Gastrocnemius medialis (tissue), 4 donors: ENCODE data around the gene LMO1. TPM values are rescaled to one million over a fixed set of nuclear protein-coding genes. Genes with fewer than 3 reads are reported as not detected.

Source experiments
- ATAC-seq, 2 donors: fragments of 150-250 bp; one replicate each; pipeline ENCODE4 v1.9.1; 2016
- DNase-seq, 2 donors: peaks; one replicate each; pipeline ENCODE4 v3.0.0-alpha.2; 2019
- H3K27ac ChIP-seq, 4 donors: fragments of 200-600 bp; sonication (generic); 1 replicate in 1 of 4; 2 replicates in 3 of 4; pipeline ENCODE4 v1.5.1; 2016 to 2018; ENCODE audit warnings: mild to moderate bottlenecking in 2 of 4, moderate library complexity in 1 of 4
- H3K27me3 ChIP-seq, 3 donors: fragments of 200-600 bp; sonication (generic) in 2 of 3; 1 replicate in 1 of 3; 2 replicates in 2 of 3; pipeline versions ENCODE4 v1.5.1 to v1.6.0; 2016 to 2019; ENCODE audit warnings: mild to moderate bottlenecking in 1 of 3, moderate library complexity in 1 of 3
- H3K36me3 ChIP-seq, 2 donors: fragments of 200-600 bp; sonication (generic) in 1 of 2; one replicate each; pipeline ENCODE4 v1.5.1; 2017 to 2018
- H3K4me1 ChIP-seq, 2 donors: fragments of 200-600 bp; sonication (generic) in 1 of 2; one replicate each; pipeline ENCODE4 v1.5.1; 2016 to 2017; ENCODE audit warnings: mild to moderate bottlenecking in 2 of 2
- H3K4me3 ChIP-seq, 4 donors: fragments of 200-600 bp; sonication (generic) in 3 of 4; 1 replicate in 1 of 4; 2 replicates in 3 of 4; pipeline ENCODE4 v1.5.1; 2016 to 2019; ENCODE audit warnings: mild to moderate bottlenecking in 2 of 4
- H3K9me3 ChIP-seq, 3 donors: fragments of 200-600 bp; sonication (generic) in 2 of 3; 1 replicate in 1 of 3; 2 replicates in 2 of 3; pipeline ENCODE4 v1.5.1; 2016 to 2019
- CTCF ChIP-seq, 5 experiments: fragments of 450-650 bp in 3 of 5; fragments of 200-600 bp in 2 of 5; sonication (generic) in 2 of 5; IDR thresholded peaks in 4 of 5; conservative IDR thresholded peaks in 1 of 5; 1 replicate in 4 of 5; 2 replicates in 1 of 5; pipeline ENCODE4 v1.5.1; 2016 to 2019; ENCODE audit warnings: antibody characterized with exemption in 5 of 5, mild to moderate bottlenecking in 3 of 5, moderate library complexity in 3 of 5
- POLR2A ChIP-seq, 2 donors: fragments of 450-650 bp; IDR thresholded peaks; one replicate each; pipeline ENCODE4 v1.6.1; 2017; ENCODE audit warnings: antibody characterized with exemption in 2 of 2, mild to moderate bottlenecking in 2 of 2, moderate library complexity in 2 of 2
- in situ Hi-C, 4 donors: fragments of 200-750 bp; cut with MboI; loops; one replicate each; pipeline versions ENCODE4 v1.15.0 to v1.8.0; 2017; ENCODE audit warnings: low sequenced_read_pairs in 4 of 4
- intact Hi-C: fragments of 100-400 bp; cut with DNase I; formaldehyde crosslinking; loops from one replicate; pipeline ENCODE4 v1.15.1; 2023; ENCODE audit warnings: low total_unique reads
- total RNA-seq, 4 donors: library from RNA; depleted of rRNA; stranded (reverse); fragments of >200 nt; gene quantifications; one replicate each; pipeline versions ENCODE4 v1.1.0 to v1.2.3, GENCODE V29; 2016

The LMO1 gene
- total RNA-seq, 4 donors from 2014 or later, result 2.2 to 7.0 (median 2.5) TPM

- TF ChIP-seq CTCF (IDR thresholded peaks at IDR 0.05 in 4 of 5, conservative IDR thresholded peaks at IDR 0.05 in 1 of 5) (no peak), POLR2A (IDR thresholded peaks at IDR 0.05) (no peak)
- intact Hi-C loops (no loop called here), in situ Hi-C loops (no loop called here)
- Histone ChIP-seq H3K4me3 (no peak overlapping the region), H3K27ac (no peak overlapping the region), H3K9me3 (no peaks in the 10 kb centered on the region), H3K36me3 (no peaks in the 10 kb centered on the region), H3K27me3 (no peaks in the 10 kb centered on the region), H3K4me1 (peaks cover 0 to 5% of the 10 kb centered on the region in 2 donors)
- ATAC-seq (no peak), DNase-seq (no peak)
Observed at GRCh38 chr11:8287703-8288102, 24.0 kb upstream of the LMO1 start.

- no peaks in the 10 kb centered on the region for H3K27me3 ChIP-seq
- ATAC-seq (no peak), DNase-seq (no peak)
- TF ChIP-seq CTCF (IDR thresholded peaks at IDR 0.05 in 4 of 5, conservative IDR thresholded peaks at IDR 0.05 in 1 of 5), result no peak
- no peak for TF ChIP-seq POLR2A (IDR thresholded peaks at IDR 0.05)
- peaks cover 0 to 5% of the 10 kb centered on the region in 2 donors for H3K4me1 ChIP-seq
- no peak overlapping the region for H3K27ac ChIP-seq
- no peaks in the 10 kb centered on the region for H3K36me3 ChIP-seq
- intact Hi-C loops, result no loop called here
- in situ Hi-C loops, result no loop called here
- no peaks in the 10 kb centered on the region for H3K9me3 ChIP-seq
- H3K4me3 ChIP-seq, result no peak overlapping the region
Observed at GRCh38 chr11:8287297-8287696, 23.6 kb upstream of the LMO1 start.

- Histone ChIP-seq H3K9me3 (no peaks in the 10 kb centered on the region), H3K27ac (no peak overlapping the region), H3K4me1 (peaks cover 0 to 5% of the 10 kb centered on the region in 2 donors), H3K36me3 (no peaks in the 10 kb centered on the region), H3K4me3 (no peak overlapping the region), H3K27me3 (no peaks in the 10 kb centered on the region)
- TF ChIP-seq CTCF (IDR thresholded peaks at IDR 0.05 in 4 of 5, conservative IDR thresholded peaks at IDR 0.05 in 1 of 5) (no peak), POLR2A (IDR thresholded peaks at IDR 0.05) (no peak)
- in situ Hi-C loops (no loop called here), intact Hi-C loops (no loop called here)
- DNase-seq, result no peak
- no peak for ATAC-seq
Observed at GRCh38 chr11:8286886-8287285, 23.2 kb upstream of the LMO1 start.

- Histone ChIP-seq H3K27ac (no peak overlapping the region), H3K4me1 (peaks cover 0 to 5% of the 10 kb centered on the region in 2 donors), H3K27me3 (no peaks in the 10 kb centered on the region), H3K9me3 (no peaks in the 10 kb centered on the region), H3K4me3 (no peak overlapping the region), H3K36me3 (no peaks in the 10 kb centered on the region)
- in situ Hi-C loops, result no loop called here
- ATAC-seq (no peak), DNase-seq (no peak)
- TF ChIP-seq CTCF (IDR thresholded peaks at IDR 0.05 in 4 of 5, conservative IDR thresholded peaks at IDR 0.05 in 1 of 5), result no peak
- no peak for TF ChIP-seq POLR2A (IDR thresholded peaks at IDR 0.05)
- intact Hi-C loops, result no loop called here
Observed at GRCh38 chr11:8285796-8286195, 22.1 kb upstream of the LMO1 start.

GRCh38 chr11:8285228-8285627 is 21.6 kb upstream of the LMO1 start:
- Histone ChIP-seq H3K36me3 (no peaks in the 10 kb centered on the region), H3K4me3 (no peak overlapping the region), H3K27me3 (no peaks in the 10 kb centered on the region), H3K4me1 (peaks cover 0 to 5% of the 10 kb centered on the region in 2 donors), H3K27ac (no peak overlapping the region), H3K9me3 (no peaks in the 10 kb centered on the region)
- DNase-seq (no peak), ATAC-seq (no peak)
- in situ Hi-C loops (no loop called here), intact Hi-C loops (no loop called here)
- TF ChIP-seq POLR2A (IDR thresholded peaks at IDR 0.05) (no peak), CTCF (IDR thresholded peaks at IDR 0.05 in 4 of 5, conservative IDR thresholded peaks at IDR 0.05 in 1 of 5) (no peak)
